ENCODE results near the gene CNP. TPM values are rescaled to one million over a fixed set of nuclear protein-coding genes. Genes with fewer than 3 reads are reported as not detected.
A peak's percentile ranks its signal among the peaks of the same experiment; 100 is the strongest.
"Not testable (repeated sequence)": the region's sequence is repeated elsewhere in the genome, so short reads cannot be mapped to it uniquely, and the experiment has no call there.

CNP gene
- total RNA-seq, 1 experiment from 2014 or later = 78.5 TPM

- H3K4ac ChIP-seq (ENCODE audit: low read depth, low read length) = no peak within 1 kb of the TSS
- H2BK5ac ChIP-seq (ENCODE audit: insufficient read length, low read length) = no peak within 1 kb of the TSS
- 0 out of 2 replicates have a peak, but pooled peaks cover 2% of the 10 kb centered on the region for H3K4me1 ChIP-seq (ENCODE audit: insufficient read depth, low read length)
- Mint-ChIP-seq H3K27me3 (ENCODE audit: low read depth) (no peaks in the 10 kb centered on the region), H3K9me3 (no peaks in the 10 kb centered on the region), H3K4me3 (peak within 1 kb of the TSS; percentile 93 to 97), H3K4me1 (peaks cover 35 to 42% of the 10 kb centered on the region in 2 experiments), H3K27ac (peak within 1 kb of the TSS; percentile 48 to 96 (median 83); a peak in 6 of 7 replicates), H3K36me3 (ENCODE audit: insufficient read depth in 1 of 3, low read depth in 3 of 3) (peaks cover 19 to 47% (median 38%) of the 10 kb centered on the region in 3 experiments)
- no CpG with 5 or more reads among the region's 49 CpGs for WGBS (ENCODE audit: extremely low coverage, insufficient read length, low lambda C conversion rate)
- H3K9me3 ChIP-seq (ENCODE audit: control insufficient read depth, low read depth, low read length) = no peaks in the 10 kb centered on the region
- H3K14ac ChIP-seq (ENCODE audit: insufficient read depth, low read length) = peak within 1 kb of the TSS; percentile 53; the same call in 1 of the 2 replicates
- H3K23me2 ChIP-seq (ENCODE audit: insufficient read length, low read depth, low read length, poor library complexity, severe bottlenecking) = peaks cover 14% of the 10 kb centered on the region
- DNase-seq = peak; percentile 98
- no peak within 1 kb of the TSS for H2BK120ac ChIP-seq (ENCODE audit: low read depth, low read length, poor library complexity, severe bottlenecking)
- no peak within 1 kb of the TSS for H3K18ac ChIP-seq (ENCODE audit: insufficient read length, low read depth, low read length)
- H4K8ac ChIP-seq (replicated peaks; ENCODE audit: insufficient read length, low read depth, low read length) = no peak within 1 kb of the TSS
- H3K27ac ChIP-seq (ENCODE audit: insufficient read length, low read depth, low read length) = no peak within 1 kb of the TSS
- no peaks in the 10 kb centered on the region for H4K20me1 ChIP-seq (ENCODE audit: control insufficient read depth, insufficient read depth, insufficient read length)
- no peak within 1 kb of the TSS for H2AFZ ChIP-seq (ENCODE audit: low read length)
- H4K5ac ChIP-seq (ENCODE audit: insufficient read length, low read depth, low read length) = no peak within 1 kb of the TSS
- H3K4me2 ChIP-seq (ENCODE audit: insufficient read depth, insufficient read length, low read length) = peak within 1 kb of the TSS; percentile 55
- peak; percentile 89 for TF ChIP-seq CTCF (conservative IDR thresholded peaks at IDR 0.05)
- H3K79me2 ChIP-seq (ENCODE audit: insufficient read depth, low read length) = peaks cover 13% of the 10 kb centered on the region; the same call in 1 of the 2 replicates
- H4K91ac ChIP-seq (ENCODE audit: insufficient read length, low read depth, low read length) = no peak within 1 kb of the TSS
- no peak within 1 kb of the TSS for H2AK5ac ChIP-seq (ENCODE audit: insufficient read length, low read length)
- H3K56ac ChIP-seq (ENCODE audit: insufficient read length, low read depth, low read length) = no peak within 1 kb of the TSS
- no peak within 1 kb of the TSS for H3K23ac ChIP-seq (ENCODE audit: insufficient read length, low read depth, low read length)
- H2BK20ac ChIP-seq (ENCODE audit: low read depth, low read length, poor library complexity, severe bottlenecking) = no peak within 1 kb of the TSS
- H2BK12ac ChIP-seq (ENCODE audit: insufficient read length, low read depth, low read length) = no peak within 1 kb of the TSS
- no peak within 1 kb of the TSS for H3T11ph ChIP-seq (ENCODE audit: low read length)
- no peaks in the 10 kb centered on the region for H3K79me1 ChIP-seq (ENCODE audit: insufficient read depth, low read depth, low read length, poor library complexity, severe bottlenecking)
- no peak within 1 kb of the TSS for H2BK15ac ChIP-seq (ENCODE audit: low read depth, low read length)
- peak within 1 kb of the TSS; percentile 71 for H3K9ac ChIP-seq (ENCODE audit: extremely low read depth, insufficient read length, low read length)
- no peaks in the 10 kb centered on the region; the same call in 1 of the 2 replicates for H3K27me3 ChIP-seq (ENCODE audit: insufficient read depth, low read length)
These were observed 53.2 kb downstream of the CNP start, which contains the start of gene NKIRAS2 for GRCh38 chr17:42019509-42020404. TSS of gene NKIRAS2 (plus strand) at chr17:42020090. CDS start at chr17:42021578, 1,488 bp downstream.

GRCh38 chr17:42020845-42021244 is 54.2 kb downstream of the CNP start:
- not testable (repeated sequence) for H3K23ac ChIP-seq (ENCODE audit: insufficient read length, low read depth, low read length); H3K9me3 Mint-ChIP-seq; H2BK15ac ChIP-seq (ENCODE audit: low read depth, low read length); H2AFZ ChIP-seq (ENCODE audit: low read length); H2BK5ac ChIP-seq (ENCODE audit: insufficient read length, low read length); H3K56ac ChIP-seq (ENCODE audit: insufficient read length, low read depth, low read length); H2AK5ac ChIP-seq (ENCODE audit: insufficient read length, low read length); H3K79me2 ChIP-seq (ENCODE audit: insufficient read depth, low read length); H4K20me1 ChIP-seq (ENCODE audit: control insufficient read depth, insufficient read depth, insufficient read length); H3K9me3 ChIP-seq (ENCODE audit: control insufficient read depth, low read depth, low read length); H3K18ac ChIP-seq (ENCODE audit: insufficient read length, low read depth, low read length); H4K8ac ChIP-seq (replicated peaks; ENCODE audit: insufficient read length, low read depth, low read length); H3T11ph ChIP-seq (ENCODE audit: low read length); H3K4me1 ChIP-seq (ENCODE audit: insufficient read depth, low read length); H2BK12ac ChIP-seq (ENCODE audit: insufficient read length, low read depth, low read length); H4K5ac ChIP-seq (ENCODE audit: insufficient read length, low read depth, low read length); H3K27ac Mint-ChIP-seq; H3K27me3 Mint-ChIP-seq (ENCODE audit: low read depth); H3K9ac ChIP-seq (ENCODE audit: extremely low read depth, insufficient read length, low read length); H3K27me3 ChIP-seq (ENCODE audit: insufficient read depth, low read length); H3K4ac ChIP-seq (ENCODE audit: low read depth, low read length); H4K91ac ChIP-seq (ENCODE audit: insufficient read length, low read depth, low read length); H2BK20ac ChIP-seq (ENCODE audit: low read depth, low read length, poor library complexity, severe bottlenecking); H2BK120ac ChIP-seq (ENCODE audit: low read depth, low read length, poor library complexity, severe bottlenecking); H3K14ac ChIP-seq (ENCODE audit: insufficient read depth, low read length); H3K27ac ChIP-seq (ENCODE audit: insufficient read length, low read depth, low read length); H3K79me1 ChIP-seq (ENCODE audit: insufficient read depth, low read depth, low read length, poor library complexity, severe bottlenecking); DNase-seq
- peaks cover 31 to 35% of the 10 kb centered on the region in 2 experiments for H3K4me1 Mint-ChIP-seq
- Histone ChIP-seq H3K23me2 (ENCODE audit: insufficient read length, low read depth, low read length, poor library complexity, severe bottlenecking) (peaks cover 14% of the 10 kb centered on the region), H3K4me2 (ENCODE audit: insufficient read depth, insufficient read length, low read length) (peak overlapping the region; percentile 55)
- no CpG with 5 or more reads among the region's 8 CpGs for WGBS (ENCODE audit: extremely low coverage, insufficient read length, low lambda C conversion rate)
- peaks cover 21 to 42% (median 38%) of the 10 kb centered on the region in 3 experiments for H3K36me3 Mint-ChIP-seq (ENCODE audit: insufficient read depth in 1 of 3, low read depth in 3 of 3)
- peak overlapping the region; percentile 93 to 97 for H3K4me3 Mint-ChIP-seq
